ENCODE measurements around the gene CHDH. TPM values are rescaled to one million over a fixed set of nuclear protein-coding genes. Genes with fewer than 3 reads are reported as not detected.

CHDH gene
- total and polyA plus RNA-seq, 11 donors = 0.69 to 13.2 (median 4.9) TPM

GRCh38 chr3:53833053-53833645 lies 13.1 kb downstream of the CHDH start:
- WGBS, 4 donors = 77 to 87% (median 84%) methylated on average over 9 of the region's 9 CpGs
- ATAC-seq (no peak), DNase-seq (no peak)
- intact Hi-C loops (cut with DNase I) = no loop called here
- Histone ChIP-seq H3K27me3 (no peaks in the 10 kb centered on the region), H3K4me1 (no peaks in the 10 kb centered on the region), H3K36me3 (no peaks in the 10 kb centered on the region), H3K4me3 (no peak overlapping the region), H3K9me3 (no peaks in the 10 kb centered on the region), H3K27ac (no peak overlapping the region)
- TF ChIP-seq POLR2A (IDR thresholded peaks at IDR 0.05) = no peak

GRCh38 chr3:53830944-53831343 lies 15.3 kb downstream of the CHDH start:
- DNase-seq = no peak

GRCh38 chr3:53829605-53830004 lies 16.6 kb downstream of the CHDH start:
- TF ChIP-seq POLR2A (IDR thresholded peaks at IDR 0.05) (no peak), CTCF (IDR thresholded peaks at IDR 0.05) (no peak)
- no peaks in the 10 kb centered on the region for H3K27me3 ChIP-seq
- no peak overlapping the region for H3K27ac ChIP-seq
- H3K9me3 ChIP-seq = no peaks in the 10 kb centered on the region
- intact Hi-C loops (cut with DNase I) = no loop called here
- H3K4me3 ChIP-seq = no peak overlapping the region
- no peak for DNase-seq
- 67 to 87% (median 78%) methylated on average over 2 of the region's 2 CpGs for WGBS, 4 donors
- H3K4me1 ChIP-seq = no peaks in the 10 kb centered on the region
- ATAC-seq = no peak
- no peaks in the 10 kb centered on the region for H3K36me3 ChIP-seq

More at GRCh38 chr3:53830944-53831343, 15.3 kb downstream of the CHDH start:
- Histone ChIP-seq H3K9me3 (no peaks in the 10 kb centered on the region), H3K4me1 (no peaks in the 10 kb centered on the region), H3K4me3 (no peak overlapping the region), H3K36me3 (no peaks in the 10 kb centered on the region), H3K27me3 (no peaks in the 10 kb centered on the region), H3K27ac (no peak overlapping the region)
- 85 to 100% (median 88%) methylated on average over 1 to 6 of the region's 6 CpGs for WGBS, 4 donors
- no peak for ATAC-seq
- intact Hi-C loops (cut with DNase I) = no loop called here
- no peak for TF ChIP-seq POLR2A (IDR thresholded peaks at IDR 0.05)
- TF ChIP-seq CTCF (IDR thresholded peaks at IDR 0.05) = no peak

- Histone ChIP-seq H3K4me3 (no peak overlapping the region), H3K4me1 (no peaks in the 10 kb centered on the region), H3K27ac (no peak overlapping the region), H3K27me3 (no peaks in the 10 kb centered on the region), H3K9me3 (no peaks in the 10 kb centered on the region), H3K36me3 (no peaks in the 10 kb centered on the region)
- TF ChIP-seq CTCF (IDR thresholded peaks at IDR 0.05) = no peak
- TF ChIP-seq POLR2A (IDR thresholded peaks at IDR 0.05) = no peak
- intact Hi-C loops (cut with DNase I) = no loop called here
- ATAC-seq (no peak), DNase-seq (no peak)
- 82 to 90% (median 87%) methylated on average over 1 of the region's 1 CpG for WGBS, 4 donors
These were observed 17.6 kb downstream of the CHDH start for GRCh38 chr3:53828581-53828980.

- DNase-seq (no peak), ATAC-seq (no peak)
- Histone ChIP-seq H3K9me3 (no peaks in the 10 kb centered on the region), H3K27me3 (no peaks in the 10 kb centered on the region), H3K27ac (no peak overlapping the region), H3K4me3 (no peak overlapping the region), H3K36me3 (no peaks in the 10 kb centered on the region), H3K4me1 (no peaks in the 10 kb centered on the region)
- WGBS, 4 donors = 28 to 59% (median 47%) methylated on average over 1 of the region's 1 CpG
- intact Hi-C loops (cut with DNase I) = no loop called here
- TF ChIP-seq POLR2A (IDR thresholded peaks at IDR 0.05) (no peak), CTCF (IDR thresholded peaks at IDR 0.05) (no peak)
These were observed 20.2 kb downstream of the CHDH start for GRCh38 chr3:53826048-53826447.

All from heart left ventricle (tissue), 16 donors.